Activated CD8-positive, alpha-beta memory T cell treated with anti-CD3 and anti-CD28 coated beads, Interleukin-2, amount 10 ng/mL, durations not matched to agents 7 days and 5 days (primary cell): ENCODE data around the gene CLSTN2. TPM values are rescaled to one million over a fixed set of nuclear protein-coding genes. Genes with fewer than 3 reads are reported as not detected.

ENCODE experiments used
- ATAC-seq: fragments of 150-1000 bp; cut with Tn5 transposase; one replicate; pipeline ENCODE4 v1.10.0; 2021; ENCODE audit warnings: moderate library complexity
- CTCF ChIA-PET: fragments of 350-600 bp; sonication (Branson Sonifier 250); formaldehyde crosslinking; loops from one replicate; lab custom pipeline; 2021; ENCODE audit warnings: antibody characterized with exemption; lab: Charles Lee
- DNase-seq: peaks from one replicate; pipeline ENCODE4 v3.0.0-alpha.2; 2020
- H3K27ac Mint-ChIP-seq: one replicate; pipeline ENCODE4 v1.8.0; 2021; ENCODE audit warnings: mild to moderate bottlenecking, mixed read lengths
- H3K27me3 Mint-ChIP-seq: one replicate; pipeline ENCODE4 v1.8.0; 2021; ENCODE audit warnings: mixed read lengths
- H3K36me3 Mint-ChIP-seq: one replicate; pipeline ENCODE4 v1.8.0; 2021; ENCODE audit warnings: mild to moderate bottlenecking, mixed read lengths
- H3K4me1 Mint-ChIP-seq: one replicate; pipeline ENCODE4 v1.8.0; 2021; ENCODE audit warnings: mixed read lengths
- H3K4me3 Mint-ChIP-seq: one replicate; pipeline ENCODE4 v1.8.0; 2021; ENCODE audit warnings: mild to moderate bottlenecking, moderate library complexity, mixed read lengths
- H3K9me3 Mint-ChIP-seq: one replicate; pipeline ENCODE4 v1.8.0; 2022; ENCODE audit warnings: low read depth, mixed read lengths
- total RNA-seq, 2 experiments: library from RNA; stranded (reverse); gene quantifications; one replicate each; pipeline ENCODE4 v1.2.3, GENCODE V29; 2021

Gene CLSTN2
- total RNA-seq, 2 experiments from 2014 or later: 0.07 TPM; not detected in 1

DNA sequence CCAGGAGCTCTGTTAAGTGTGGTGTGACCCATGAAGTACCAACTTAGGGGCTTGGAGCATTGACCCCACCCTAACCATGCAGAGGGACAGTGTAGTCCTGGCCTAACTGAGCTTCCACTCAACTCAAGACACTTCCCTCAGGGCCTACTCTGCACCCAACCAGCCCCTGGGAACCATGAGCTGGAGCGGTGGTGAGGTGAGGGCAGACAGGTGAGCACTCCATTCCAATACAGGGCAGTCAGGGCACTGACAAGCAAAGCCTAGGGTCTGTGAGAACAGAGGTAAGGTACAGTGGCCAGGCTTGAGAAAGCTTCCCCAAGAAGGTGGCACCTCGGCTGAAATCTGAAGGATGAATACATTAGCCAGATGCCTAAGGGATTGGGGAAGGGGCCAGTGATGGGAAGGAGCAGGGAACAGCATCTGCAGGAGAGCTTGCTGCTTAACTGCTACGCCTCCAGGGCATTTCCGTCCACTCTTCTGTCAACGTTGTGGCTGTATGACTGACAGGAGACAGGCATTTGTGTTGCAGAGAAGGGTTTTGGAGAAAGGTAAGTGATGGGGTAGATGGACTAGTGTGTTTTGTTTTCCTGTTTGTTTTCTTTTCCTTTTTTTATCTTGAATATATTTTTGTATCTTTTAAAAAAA is 499.4 kb downstream of the CLSTN2 start:
- ATAC-seq (no peak), DNase-seq (peak; percentile 23)
- CTCF ChIA-PET: no interaction called here
- no peaks in the 10 kb centered on the region for H3K27me3 Mint-ChIP-seq
- H3K4me1 Mint-ChIP-seq: no peaks in the 10 kb centered on the region
- no peaks in the 10 kb centered on the region for H3K9me3 Mint-ChIP-seq
- H3K4me3 Mint-ChIP-seq: no peak overlapping the region
- H3K27ac Mint-ChIP-seq: no peak overlapping the region
- H3K36me3 Mint-ChIP-seq: no peaks in the 10 kb centered on the region

GRCh38 chr3:140436421-140436820 is 501.4 kb downstream of the CLSTN2 start:
- no peaks in the 10 kb centered on the region for H3K9me3 Mint-ChIP-seq
- ATAC-seq (no peak), DNase-seq (peak; percentile 11)
- H3K27me3 Mint-ChIP-seq: no peaks in the 10 kb centered on the region
- H3K4me1 Mint-ChIP-seq: no peaks in the 10 kb centered on the region
- H3K36me3 Mint-ChIP-seq: no peaks in the 10 kb centered on the region
- CTCF ChIA-PET: no interaction called here
- H3K4me3 Mint-ChIP-seq: no peak overlapping the region
- H3K27ac Mint-ChIP-seq: no peak overlapping the region

- H3K27me3 Mint-ChIP-seq: peaks cover 2% of the 10 kb centered on the region
- DNase-seq (no peak), ATAC-seq (no peak)
- H3K9me3 Mint-ChIP-seq: no peaks in the 10 kb centered on the region
- H3K36me3 Mint-ChIP-seq: no peaks in the 10 kb centered on the region
- no peak overlapping the region for H3K4me3 Mint-ChIP-seq
- CTCF ChIA-PET: no interaction called here
- no peak overlapping the region for H3K27ac Mint-ChIP-seq
- no peaks in the 10 kb centered on the region for H3K4me1 Mint-ChIP-seq
Measured at GRCh38 chr3:140438736-140439470, 503.9 kb downstream of the CLSTN2 start.

GRCh38 chr3:140439527-140439926 is 504.5 kb downstream of the CLSTN2 start:
- CTCF ChIA-PET: no interaction called here
- ATAC-seq: no peak
- Mint-ChIP-seq H3K36me3 (no peaks in the 10 kb centered on the region), H3K4me3 (no peak overlapping the region), H3K4me1 (no peaks in the 10 kb centered on the region), H3K27ac (no peak overlapping the region), H3K27me3 (peaks cover 2% of the 10 kb centered on the region), H3K9me3 (no peaks in the 10 kb centered on the region)
- DNase-seq: no peak

GRCh38 chr3:140440446-140440845 is 505.5 kb downstream of the CLSTN2 start:
- no peak for DNase-seq
- Mint-ChIP-seq H3K4me3 (no peak overlapping the region), H3K36me3 (no peaks in the 10 kb centered on the region), H3K27ac (no peak overlapping the region), H3K9me3 (no peaks in the 10 kb centered on the region), H3K4me1 (no peaks in the 10 kb centered on the region), H3K27me3 (peaks cover 2% of the 10 kb centered on the region)
- ATAC-seq: no peak
- CTCF ChIA-PET: no interaction called here

GRCh38 chr3:140441006-140441405 is 506.0 kb downstream of the CLSTN2 start:
- no peaks in the 10 kb centered on the region for H3K36me3 Mint-ChIP-seq
- H3K4me1 Mint-ChIP-seq: no peaks in the 10 kb centered on the region
- DNase-seq: no peak
- no peak overlapping the region for H3K4me3 Mint-ChIP-seq
- CTCF ChIA-PET: no interaction called here
- no peaks in the 10 kb centered on the region for H3K9me3 Mint-ChIP-seq
- no peak for ATAC-seq
- H3K27me3 Mint-ChIP-seq: peaks cover 2% of the 10 kb centered on the region
- H3K27ac Mint-ChIP-seq: no peak overlapping the region

DNA sequence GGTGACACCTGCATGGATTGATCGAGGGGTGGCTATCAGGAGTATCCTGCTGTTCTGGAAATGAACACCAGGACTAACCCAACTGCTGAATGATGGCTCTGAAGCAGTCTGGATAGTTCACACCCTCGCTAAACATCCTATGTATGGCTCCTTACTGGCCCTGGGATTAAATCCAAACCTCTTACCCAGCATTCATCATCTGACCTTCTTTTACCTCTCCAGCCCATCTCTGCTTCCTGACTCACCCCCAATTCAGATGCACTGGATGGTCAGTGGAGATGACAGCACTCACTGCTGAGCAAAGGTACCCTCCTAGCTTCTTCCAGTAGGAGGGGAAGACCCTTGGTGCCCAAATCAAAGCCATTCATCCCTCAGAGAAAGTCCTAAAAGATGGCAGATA is 507.6 kb downstream of the CLSTN2 start:
- no peaks in the 10 kb centered on the region for H3K9me3 Mint-ChIP-seq
- no peak overlapping the region for H3K27ac Mint-ChIP-seq
- DNase-seq: no peak
- CTCF ChIA-PET: no interaction called here
- no peaks in the 10 kb centered on the region for H3K36me3 Mint-ChIP-seq
- H3K4me3 Mint-ChIP-seq: no peak overlapping the region
- peaks cover 2% of the 10 kb centered on the region for H3K27me3 Mint-ChIP-seq
- no peak for ATAC-seq
- H3K4me1 Mint-ChIP-seq: no peaks in the 10 kb centered on the region

GRCh38 chr3:140443073-140443472 is 508.1 kb downstream of the CLSTN2 start:
- H3K27ac Mint-ChIP-seq: no peak overlapping the region
- H3K9me3 Mint-ChIP-seq: no peaks in the 10 kb centered on the region
- DNase-seq (no peak), ATAC-seq (no peak)
- no peaks in the 10 kb centered on the region for H3K36me3 Mint-ChIP-seq
- CTCF ChIA-PET: no interaction called here
- no peak overlapping the region for H3K4me3 Mint-ChIP-seq
- peaks cover 2% of the 10 kb centered on the region for H3K27me3 Mint-ChIP-seq
- H3K4me1 Mint-ChIP-seq: no peaks in the 10 kb centered on the region

- Mint-ChIP-seq H3K36me3 (no peaks in the 10 kb centered on the region), H3K27ac (no peak overlapping the region), H3K4me3 (no peak overlapping the region), H3K9me3 (no peaks in the 10 kb centered on the region), H3K27me3 (peaks cover 2% of the 10 kb centered on the region), H3K4me1 (no peaks in the 10 kb centered on the region)
- DNase-seq (no peak), ATAC-seq (no peak)
- CTCF ChIA-PET: no interaction called here
Measured at GRCh38 chr3:140443806-140444205, 508.8 kb downstream of the CLSTN2 start.

DNA sequence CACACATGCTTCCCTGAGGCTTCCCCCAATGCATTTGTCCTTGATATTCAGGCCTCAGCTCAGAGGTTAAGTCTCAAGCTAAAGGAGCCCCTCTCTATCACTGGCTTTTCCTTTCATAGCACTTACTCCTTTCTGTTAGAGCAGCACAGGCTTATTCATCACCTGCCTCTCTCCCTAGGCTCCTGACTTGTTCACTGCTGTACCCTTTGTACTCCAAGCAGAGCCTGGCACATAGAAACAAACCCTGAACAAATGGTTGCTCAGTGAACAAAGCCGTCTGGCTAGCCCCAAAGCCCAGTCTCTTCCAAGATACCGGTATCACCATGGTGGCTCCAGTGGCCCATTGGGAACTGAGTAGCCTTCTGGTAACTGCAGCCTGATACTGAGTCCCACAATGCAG is 511.7 kb downstream of the CLSTN2 start:
- DNase-seq: no peak
- Mint-ChIP-seq H3K27me3 (peaks cover 2% of the 10 kb centered on the region), H3K36me3 (no peaks in the 10 kb centered on the region), H3K27ac (no peak overlapping the region), H3K4me3 (no peak overlapping the region), H3K9me3 (no peaks in the 10 kb centered on the region), H3K4me1 (no peaks in the 10 kb centered on the region)
- CTCF ChIA-PET: no interaction called here
- ATAC-seq: no peak

DNA sequence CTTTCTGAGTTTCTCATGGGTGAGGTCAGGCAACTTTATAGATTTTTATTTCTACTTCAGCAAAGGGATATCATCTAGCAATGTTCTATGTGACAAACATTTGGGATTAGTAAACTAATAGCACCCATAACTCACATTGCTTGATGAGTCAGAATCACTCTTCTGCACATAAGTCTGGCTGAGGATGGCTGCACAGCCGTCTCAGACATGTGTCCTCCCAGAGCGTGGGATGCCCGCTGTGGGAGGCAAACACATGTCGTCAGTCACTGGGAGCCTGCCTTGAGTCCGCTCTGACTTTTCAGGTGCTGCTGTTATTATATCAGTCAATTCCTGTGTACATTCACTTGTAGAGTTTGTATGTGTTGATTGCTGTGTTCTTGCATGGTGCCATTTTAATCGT is 512.2 kb downstream of the CLSTN2 start:
- H3K4me3 Mint-ChIP-seq: no peak overlapping the region
- no peaks in the 10 kb centered on the region for H3K36me3 Mint-ChIP-seq
- no peak overlapping the region for H3K27ac Mint-ChIP-seq
- H3K27me3 Mint-ChIP-seq: peaks cover 2% of the 10 kb centered on the region
- CTCF ChIA-PET: no interaction called here
- no peaks in the 10 kb centered on the region for H3K9me3 Mint-ChIP-seq
- DNase-seq: no peak
- ATAC-seq: no peak
- H3K4me1 Mint-ChIP-seq: no peaks in the 10 kb centered on the region

DNA sequence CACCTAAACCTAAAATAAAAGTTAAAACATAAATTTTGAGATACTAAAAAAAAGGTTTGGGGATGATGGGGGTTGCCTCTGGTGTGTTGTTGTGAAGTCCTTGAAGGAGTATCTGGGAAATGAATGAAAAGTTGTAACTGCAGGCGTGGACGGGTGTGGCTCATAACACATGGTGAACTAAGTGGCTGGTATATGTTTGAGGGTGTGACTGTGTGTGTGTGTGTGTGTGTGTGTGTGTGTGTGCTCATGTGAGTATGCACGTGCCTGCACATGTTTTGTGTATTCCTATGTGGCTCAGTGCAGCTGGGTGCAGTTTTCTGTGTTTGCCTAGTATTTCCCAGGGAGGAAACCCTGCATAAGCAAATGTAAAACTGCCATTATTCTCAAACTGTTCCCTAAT is 513.0 kb downstream of the CLSTN2 start:
- Mint-ChIP-seq H3K27me3 (peaks cover 1% of the 10 kb centered on the region), H3K36me3 (no peaks in the 10 kb centered on the region), H3K27ac (no peak overlapping the region), H3K4me1 (no peaks in the 10 kb centered on the region), H3K9me3 (no peaks in the 10 kb centered on the region), H3K4me3 (no peak overlapping the region)
- CTCF ChIA-PET: no interaction called here
- ATAC-seq (no peak), DNase-seq (no peak)

DNA sequence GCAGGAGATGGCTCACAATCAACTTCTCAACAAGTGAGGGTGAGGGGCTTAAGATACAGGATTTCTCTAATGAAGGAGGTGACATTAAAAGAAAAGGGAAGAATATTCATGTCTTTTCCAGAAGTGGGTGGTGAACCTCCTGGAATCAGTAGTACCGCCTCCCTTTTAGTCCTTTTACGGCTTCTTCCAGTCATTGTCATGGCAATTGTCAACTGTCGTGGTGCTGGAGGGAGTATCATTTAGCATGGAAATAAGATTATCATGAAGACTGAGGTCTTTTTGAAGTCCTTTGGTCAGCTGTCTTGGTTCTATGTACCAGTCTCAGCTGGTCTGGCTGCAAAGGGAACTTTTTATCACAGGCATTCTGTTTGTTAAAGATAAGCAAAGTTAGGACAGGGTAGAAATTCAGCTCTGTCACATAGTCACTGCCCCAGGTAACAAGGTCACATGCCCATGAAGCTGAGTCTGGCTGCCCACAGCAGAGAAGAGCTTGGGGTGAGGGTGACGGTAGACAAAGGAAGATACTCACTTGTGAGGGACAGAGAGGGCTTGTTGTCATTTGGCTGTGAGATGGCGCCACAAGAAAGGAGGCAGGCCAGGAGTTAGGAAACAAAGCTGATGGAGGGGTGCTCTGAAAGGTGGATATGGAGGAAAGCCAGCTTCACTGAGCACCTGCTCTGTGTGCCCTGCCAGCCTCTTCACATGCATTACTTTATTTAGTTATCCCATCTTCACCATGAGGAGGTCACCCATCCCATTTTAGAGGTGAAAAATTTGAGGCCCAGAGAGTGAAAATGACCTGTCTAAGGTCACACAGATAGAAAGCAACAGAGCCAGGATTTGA is 514.6 kb downstream of the CLSTN2 start:
- DNase-seq (no peak), ATAC-seq (no peak)
- Mint-ChIP-seq H3K36me3 (no peaks in the 10 kb centered on the region), H3K4me1 (no peaks in the 10 kb centered on the region), H3K27ac (no peak overlapping the region), H3K9me3 (no peaks in the 10 kb centered on the region), H3K4me3 (no peak overlapping the region), H3K27me3 (no peaks in the 10 kb centered on the region)
- CTCF ChIA-PET: interaction anchor here (0.6 to 1.0 kb wide), 2 partner anchors 17 to 41 kb away, joined by 3 read pairs; no protein-coding TSS in a partner anchor
